ENCODE measurements around the gene PPFIBP1.

Gene PPFIBP1

DNA sequence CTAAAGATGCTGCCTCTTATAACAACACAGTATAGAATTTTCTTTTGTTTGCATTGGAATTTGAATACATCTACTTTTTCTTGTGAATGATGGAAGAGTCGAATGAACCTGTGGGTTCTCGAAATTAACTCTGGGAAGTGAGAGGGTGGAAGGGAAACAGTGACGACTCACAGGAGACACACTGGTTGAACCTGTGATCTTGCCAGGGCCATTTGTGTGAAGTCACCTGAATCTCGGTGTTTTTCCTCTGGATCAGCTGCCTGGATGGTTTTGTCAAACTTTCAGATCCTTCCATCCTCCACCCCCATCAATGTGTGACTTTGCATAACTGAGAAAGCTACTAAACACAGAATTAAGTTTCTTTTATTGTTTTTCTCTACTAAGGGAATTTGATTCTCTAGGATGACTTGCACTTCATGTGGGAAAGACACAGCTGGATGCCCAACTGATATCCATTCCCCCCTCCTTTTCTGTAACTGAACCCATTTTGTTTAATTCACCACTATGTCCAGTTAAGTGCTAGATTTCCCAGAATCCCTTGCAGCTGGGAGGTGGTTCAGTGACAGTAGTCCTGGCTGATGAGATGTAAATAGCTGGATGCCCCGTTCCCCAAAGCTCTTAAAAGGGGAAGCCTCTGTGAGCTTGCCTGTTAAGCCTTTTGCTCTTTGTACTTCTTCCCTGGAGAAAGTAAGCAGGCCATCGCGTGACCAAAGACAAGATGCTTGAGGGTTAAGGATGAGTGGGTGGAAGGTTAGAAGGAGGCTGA lies 6.3 kb downstream of the PPFIBP1 start:
- DNase-seq, result peak in 1 of 3 donors; percentile 41
- ChIA-PET CTCF (interaction anchor here (0.8 to 2.5 kb wide), 7 partner anchors 10 to 122 kb away, joined by 3 to 9 read pairs (median 4); no protein-coding TSS in a partner anchor), POLR2A (no interaction called here)
- Histone ChIP-seq H3K9me3 (ENCODE audit: control extremely low read depth in 1 of 5, control insufficient read depth in 4 of 5, insufficient read depth in 2 of 5, low read depth in 1 of 5, low read length in 4 of 5) (no peaks in the 10 kb centered on the region), H3K4me3 (ENCODE audit: control insufficient read depth in 1 of 7, extremely low read depth in 1 of 7, insufficient read depth in 4 of 7, low read depth in 2 of 7, low read length in 6 of 7) (no peak overlapping the region), H3K27ac (ENCODE audit: insufficient read depth in 1 of 2, low read depth in 1 of 2, low read length in 2 of 2, poor library complexity in 1 of 2, severe bottlenecking in 2 of 2) (no peak overlapping the region), H3K36me3 (ENCODE audit: control insufficient read depth in 4 of 4, insufficient read depth in 4 of 4, low read length in 3 of 4) (no peaks in the 10 kb centered on the region), H3K27me3 (replicated peaks in 2 of 5; ENCODE audit: control insufficient read depth in 4 of 5, insufficient read depth in 5 of 5, low read length in 4 of 5) (no peaks in the 10 kb centered on the region), H3K4me1 (ENCODE audit: control extremely low read depth in 1 of 4, control insufficient read depth in 4 of 4, insufficient read depth in 4 of 4, low read length in 3 of 4) (peaks cover 7 to 31% (median 26%) of the 10 kb centered on the region in 4 experiments)
- 63% methylated on average over 4 of the region's 7 CpGs for WGBS (ENCODE audit: insufficient coverage)

DNA sequence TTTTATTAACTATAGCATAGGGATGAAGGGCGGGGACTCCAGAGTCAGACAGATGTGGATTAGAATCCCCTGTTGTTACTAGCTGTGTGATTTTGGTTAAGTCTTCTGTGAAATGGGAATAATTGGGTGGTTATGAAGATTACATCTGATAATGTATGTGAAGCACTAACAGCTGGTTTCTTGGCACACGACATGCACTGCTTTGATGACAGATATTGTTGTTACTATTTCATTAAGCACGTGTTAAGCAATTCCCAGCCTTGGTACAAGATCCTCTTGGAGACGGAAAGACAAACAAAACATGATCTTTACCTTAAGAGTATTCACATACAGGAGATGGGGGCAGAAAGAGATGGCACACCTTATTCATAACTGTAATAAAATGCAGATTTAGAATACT lies 7.9 kb downstream of the PPFIBP1 start:
- no peak for DNase-seq
- Histone ChIP-seq H3K4me3 (ENCODE audit: control insufficient read depth in 1 of 7, extremely low read depth in 1 of 7, insufficient read depth in 4 of 7, low read depth in 2 of 7, low read length in 6 of 7) (no peak overlapping the region), H3K4me1 (ENCODE audit: control extremely low read depth in 1 of 4, control insufficient read depth in 4 of 4, insufficient read depth in 4 of 4, low read length in 3 of 4) (peaks cover 4 to 26% (median 23%) of the 10 kb centered on the region in 4 experiments), H3K36me3 (ENCODE audit: control insufficient read depth in 4 of 4, insufficient read depth in 4 of 4, low read length in 3 of 4) (peaks cover 0 to 2% (median 1%) of the 10 kb centered on the region in 4 experiments), H3K9me3 (ENCODE audit: control extremely low read depth in 1 of 5, control insufficient read depth in 4 of 5, insufficient read depth in 2 of 5, low read depth in 1 of 5, low read length in 4 of 5) (no peaks in the 10 kb centered on the region), H3K27me3 (replicated peaks in 2 of 5; ENCODE audit: control insufficient read depth in 4 of 5, insufficient read depth in 5 of 5, low read length in 4 of 5) (no peaks in the 10 kb centered on the region), H3K27ac (ENCODE audit: insufficient read depth in 1 of 2, low read depth in 1 of 2, low read length in 2 of 2, poor library complexity in 1 of 2, severe bottlenecking in 2 of 2) (no peak overlapping the region)
- WGBS (ENCODE audit: insufficient coverage), result 100% methylated on average over 1 of the region's 4 CpGs
- ChIA-PET POLR2A (no interaction called here), CTCF (interaction anchor here (0.7 to 2.5 kb wide), 6 partner anchors 8 to 130 kb away, joined by 3 to 9 read pairs (median 4); no protein-coding TSS in a partner anchor)

DNA sequence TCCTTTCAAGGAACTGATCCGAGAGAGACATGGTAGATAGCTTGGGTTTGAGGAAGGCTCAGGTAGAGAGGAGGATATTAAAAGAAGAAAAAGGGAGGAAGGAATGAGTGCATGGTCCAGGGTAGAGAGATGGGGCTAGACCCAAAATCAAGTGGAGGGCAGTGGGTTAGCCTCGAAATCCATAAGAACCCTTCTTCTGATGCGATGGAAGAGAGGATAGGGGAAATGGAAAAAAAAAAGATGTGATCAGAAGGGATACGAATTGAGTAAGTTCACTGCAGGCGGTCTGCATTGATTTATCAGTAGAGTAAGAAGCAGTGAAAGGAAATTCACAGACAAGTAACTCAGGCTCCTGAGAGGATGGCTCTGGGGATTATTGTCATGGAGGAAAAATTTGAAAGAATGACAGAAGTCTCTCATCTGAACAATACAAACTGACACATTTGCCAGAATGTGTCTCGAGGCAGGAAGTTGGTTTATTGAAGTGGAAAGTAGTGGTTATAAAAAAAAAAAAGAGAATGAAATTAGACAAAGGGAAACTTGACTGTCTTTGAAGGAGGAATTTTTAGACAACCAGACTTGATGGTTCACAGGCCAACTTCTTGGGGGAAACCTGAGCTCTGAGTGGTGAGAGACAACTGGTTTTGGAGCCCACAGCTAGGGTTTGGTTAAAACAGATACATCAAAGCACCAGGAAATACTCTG lies 10.2 kb downstream of the PPFIBP1 start:
- Histone ChIP-seq H3K4me1 (ENCODE audit: control extremely low read depth in 1 of 4, control insufficient read depth in 4 of 4, insufficient read depth in 4 of 4, low read length in 3 of 4) (peaks cover 4 to 30% (median 24%) of the 10 kb centered on the region in 4 experiments), H3K27ac (ENCODE audit: insufficient read depth in 1 of 2, low read depth in 1 of 2, low read length in 2 of 2, poor library complexity in 1 of 2, severe bottlenecking in 2 of 2) (no peak overlapping the region), H3K4me3 (ENCODE audit: control insufficient read depth in 1 of 7, extremely low read depth in 1 of 7, insufficient read depth in 4 of 7, low read depth in 2 of 7, low read length in 6 of 7) (peak overlapping the region in 1 of 7 experiments; percentile 46), H3K9me3 (ENCODE audit: control extremely low read depth in 1 of 5, control insufficient read depth in 4 of 5, insufficient read depth in 2 of 5, low read depth in 1 of 5, low read length in 4 of 5) (no peaks in the 10 kb centered on the region), H3K36me3 (ENCODE audit: control insufficient read depth in 4 of 4, insufficient read depth in 4 of 4, low read length in 3 of 4) (peaks cover 0 to 2% (median 1%) of the 10 kb centered on the region in 4 experiments), H3K27me3 (replicated peaks in 2 of 5; ENCODE audit: control insufficient read depth in 4 of 5, insufficient read depth in 5 of 5, low read length in 4 of 5) (no peaks in the 10 kb centered on the region)
- 86% methylated on average over 3 of the region's 6 CpGs for WGBS (ENCODE audit: insufficient coverage)
- ChIA-PET POLR2A (no interaction called here), CTCF (interaction anchor here (1.9 kb wide), 1 partner anchor 10 kb away, joined by 8 read pairs; the partner anchor contains the start of gene PPFIBP1)
- DNase-seq, result peak in 1 of 3 donors; percentile 31

DNA sequence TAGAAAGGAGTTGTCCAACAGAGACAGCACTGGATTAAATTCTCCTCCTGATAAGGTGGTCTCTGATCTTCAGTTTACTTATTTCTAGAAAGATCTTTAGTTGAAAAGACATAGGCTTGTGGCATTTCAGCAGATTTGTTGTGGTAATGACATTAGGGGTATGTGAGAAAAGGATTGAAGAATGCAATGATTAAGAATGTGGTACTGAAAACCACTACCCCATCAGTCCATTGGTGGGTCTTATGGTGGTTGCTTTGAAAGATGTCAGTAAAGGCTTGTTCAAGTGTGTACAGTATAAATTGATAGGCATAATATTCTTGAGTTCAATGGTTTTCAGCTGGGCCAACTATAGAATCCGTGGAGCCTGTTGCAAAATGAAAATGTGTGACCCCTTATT lies 10.8 kb downstream of the PPFIBP1 start:
- Histone ChIP-seq H3K9me3 (ENCODE audit: control extremely low read depth in 1 of 5, control insufficient read depth in 4 of 5, insufficient read depth in 2 of 5, low read depth in 1 of 5, low read length in 4 of 5) (no peaks in the 10 kb centered on the region), H3K27ac (ENCODE audit: insufficient read depth in 1 of 2, low read depth in 1 of 2, low read length in 2 of 2, poor library complexity in 1 of 2, severe bottlenecking in 2 of 2) (no peak overlapping the region), H3K27me3 (replicated peaks in 2 of 5; ENCODE audit: control insufficient read depth in 4 of 5, insufficient read depth in 5 of 5, low read length in 4 of 5) (no peaks in the 10 kb centered on the region), H3K36me3 (ENCODE audit: control insufficient read depth in 4 of 4, insufficient read depth in 4 of 4, low read length in 3 of 4) (peaks cover 0 to 2% (median 1%) of the 10 kb centered on the region in 4 experiments), H3K4me1 (ENCODE audit: control extremely low read depth in 1 of 4, control insufficient read depth in 4 of 4, insufficient read depth in 4 of 4, low read length in 3 of 4) (peaks cover 4 to 30% (median 24%) of the 10 kb centered on the region in 4 experiments), H3K4me3 (ENCODE audit: control insufficient read depth in 1 of 7, extremely low read depth in 1 of 7, insufficient read depth in 4 of 7, low read depth in 2 of 7, low read length in 6 of 7) (peak overlapping the region in 1 of 7 experiments; percentile 46)
- ChIA-PET CTCF (interaction anchor here (0.8 to 1.9 kb wide), 2 partner anchors 10 to 11 kb away, joined by 3 to 8 read pairs; partner anchors contain the start of gene PPFIBP1), POLR2A (no interaction called here)
- DNase-seq, result no peak
- WGBS (ENCODE audit: insufficient coverage), result 100% methylated on average over 1 of the region's 1 CpG

DNA sequence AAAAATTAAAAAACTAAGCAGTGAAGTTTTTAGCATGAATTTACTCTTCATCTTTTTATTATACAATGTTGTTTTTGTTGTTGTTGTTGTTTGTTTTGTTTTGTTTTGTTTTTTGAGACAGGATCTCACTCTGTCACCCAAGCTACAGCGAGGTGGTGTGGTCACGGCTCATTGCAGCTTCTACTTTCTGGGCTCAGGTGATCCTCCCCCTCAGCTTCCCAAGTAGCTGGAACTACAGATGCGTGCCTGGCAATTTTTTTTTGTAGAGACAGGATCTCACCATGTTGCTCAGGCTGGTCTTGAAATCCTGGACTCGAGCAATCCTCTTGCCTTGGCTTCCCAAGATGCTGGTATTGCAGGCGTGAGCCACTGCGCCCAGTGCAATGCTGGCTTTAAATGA lies 11.3 kb downstream of the PPFIBP1 start:
- peaks cover 0 to 2% (median 1%) of the 10 kb centered on the region in 4 experiments for H3K36me3 ChIP-seq (ENCODE audit: control insufficient read depth in 4 of 4, insufficient read depth in 4 of 4, low read length in 3 of 4)
- 100% methylated on average over 2 of the region's 6 CpGs for WGBS (ENCODE audit: insufficient coverage)
- H3K9me3 ChIP-seq (ENCODE audit: control extremely low read depth in 1 of 5, control insufficient read depth in 4 of 5, insufficient read depth in 2 of 5, low read depth in 1 of 5, low read length in 4 of 5), result no peaks in the 10 kb centered on the region
- no peak overlapping the region for H3K4me3 ChIP-seq (ENCODE audit: control insufficient read depth in 1 of 7, extremely low read depth in 1 of 7, insufficient read depth in 4 of 7, low read depth in 2 of 7, low read length in 6 of 7)
- no peaks in the 10 kb centered on the region for H3K27me3 ChIP-seq (replicated peaks in 2 of 5; ENCODE audit: control insufficient read depth in 4 of 5, insufficient read depth in 5 of 5, low read length in 4 of 5)
- H3K27ac ChIP-seq (ENCODE audit: insufficient read depth in 1 of 2, low read depth in 1 of 2, low read length in 2 of 2, poor library complexity in 1 of 2, severe bottlenecking in 2 of 2), result no peak overlapping the region
- no peak for DNase-seq
- POLR2A ChIA-PET, result no interaction called here
- CTCF ChIA-PET, result interaction anchor here (0.8 to 1.9 kb wide), 2 partner anchors 10 to 11 kb away, joined by 3 to 8 read pairs; partner anchors contain the start of gene PPFIBP1
- peaks cover 4 to 28% (median 24%) of the 10 kb centered on the region in 4 experiments for H3K4me1 ChIP-seq (ENCODE audit: control extremely low read depth in 1 of 4, control insufficient read depth in 4 of 4, insufficient read depth in 4 of 4, low read length in 3 of 4)

DNA sequence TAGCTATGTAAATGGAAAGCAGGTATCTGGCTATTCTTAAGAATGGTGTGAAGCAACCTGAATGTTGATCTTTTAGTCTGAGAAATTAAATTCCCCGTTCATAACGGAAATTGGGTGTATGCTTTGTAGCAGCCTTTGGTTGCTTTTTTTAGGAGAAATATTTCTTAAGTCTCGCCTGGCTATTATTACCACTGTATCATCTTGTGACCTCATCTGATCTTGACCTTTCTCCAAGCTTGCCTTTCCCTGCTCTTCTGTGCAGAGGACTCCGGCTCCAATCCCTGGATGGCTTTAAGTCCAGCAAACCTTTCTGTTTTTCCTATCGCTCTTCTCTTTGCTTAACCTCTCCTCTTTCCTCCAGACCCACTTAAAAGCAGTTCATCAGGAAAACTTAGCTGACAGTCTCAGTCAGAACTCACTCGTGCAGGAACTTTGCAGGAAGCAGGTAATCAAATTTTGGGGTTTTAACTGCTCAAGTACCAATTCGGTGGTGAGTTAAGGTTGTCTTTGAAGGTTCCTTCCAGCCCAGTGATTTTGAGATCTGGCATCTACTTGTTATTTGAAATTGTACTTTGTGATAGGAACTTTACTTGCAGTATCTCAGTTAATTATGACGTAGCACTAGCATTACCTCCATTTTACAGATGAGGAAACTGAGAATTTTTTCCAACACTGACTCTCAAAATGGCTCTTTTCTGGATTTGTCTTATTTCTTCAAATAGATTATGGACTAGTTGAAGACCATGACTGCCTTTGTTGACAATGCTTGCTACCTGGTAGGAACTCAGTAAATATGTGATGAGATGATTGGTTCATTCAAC lies 14.1 kb downstream of the PPFIBP1 start:
- H3K27ac ChIP-seq (ENCODE audit: insufficient read depth in 1 of 2, low read depth in 1 of 2, low read length in 2 of 2, poor library complexity in 1 of 2, severe bottlenecking in 2 of 2), result no peak overlapping the region
- peaks cover 4 to 18% (median 12%) of the 10 kb centered on the region in 4 experiments for H3K4me1 ChIP-seq (ENCODE audit: control extremely low read depth in 1 of 4, control insufficient read depth in 4 of 4, insufficient read depth in 4 of 4, low read length in 3 of 4)
- POLR2A ChIA-PET, result no interaction called here
- peaks cover 0 to 2% (median 1%) of the 10 kb centered on the region in 4 experiments for H3K36me3 ChIP-seq (ENCODE audit: control insufficient read depth in 4 of 4, insufficient read depth in 4 of 4, low read length in 3 of 4)
- WGBS (ENCODE audit: insufficient coverage), result 94% methylated on average over 2 of the region's 8 CpGs
- no peak overlapping the region for H3K4me3 ChIP-seq (ENCODE audit: control insufficient read depth in 1 of 7, extremely low read depth in 1 of 7, insufficient read depth in 4 of 7, low read depth in 2 of 7, low read length in 6 of 7)
- H3K27me3 ChIP-seq (replicated peaks in 2 of 5; ENCODE audit: control insufficient read depth in 4 of 5, insufficient read depth in 5 of 5, low read length in 4 of 5), result no peaks in the 10 kb centered on the region
- H3K9me3 ChIP-seq (ENCODE audit: control extremely low read depth in 1 of 5, control insufficient read depth in 4 of 5, insufficient read depth in 2 of 5, low read depth in 1 of 5, low read length in 4 of 5), result no peaks in the 10 kb centered on the region
- no peak for DNase-seq
- CTCF ChIA-PET, result no interaction called here

Data from common myeloid progenitor, CD34-positive (primary cell).